ENCODE measurements around the gene BMP8A.
"Not testable (repeated sequence)": the region's sequence is repeated elsewhere in the genome, so short reads cannot be mapped to it uniquely, and the experiment has no call there.

Gene BMP8A

DNA sequence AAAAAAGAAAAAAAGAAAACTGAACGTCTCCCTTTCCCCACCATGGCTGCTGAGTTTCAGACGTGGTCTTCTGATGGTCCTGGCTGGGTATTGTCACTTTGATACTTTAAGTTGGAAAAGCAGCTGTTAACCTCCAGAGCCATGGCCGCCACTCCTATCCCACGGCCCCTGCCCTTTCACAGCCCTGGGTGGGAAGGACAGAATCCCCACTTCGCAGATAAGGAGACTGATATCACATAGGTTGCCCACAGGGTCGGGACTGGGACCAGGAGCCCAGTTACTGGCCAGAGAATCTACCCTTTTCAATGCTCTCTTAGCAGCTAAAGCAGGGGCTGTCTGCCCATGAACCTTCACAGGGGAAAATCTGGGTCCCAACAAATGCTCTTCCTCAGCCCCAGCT lies 16.8 kb downstream of the BMP8A start:
- DNase-seq: no peak

DNA sequence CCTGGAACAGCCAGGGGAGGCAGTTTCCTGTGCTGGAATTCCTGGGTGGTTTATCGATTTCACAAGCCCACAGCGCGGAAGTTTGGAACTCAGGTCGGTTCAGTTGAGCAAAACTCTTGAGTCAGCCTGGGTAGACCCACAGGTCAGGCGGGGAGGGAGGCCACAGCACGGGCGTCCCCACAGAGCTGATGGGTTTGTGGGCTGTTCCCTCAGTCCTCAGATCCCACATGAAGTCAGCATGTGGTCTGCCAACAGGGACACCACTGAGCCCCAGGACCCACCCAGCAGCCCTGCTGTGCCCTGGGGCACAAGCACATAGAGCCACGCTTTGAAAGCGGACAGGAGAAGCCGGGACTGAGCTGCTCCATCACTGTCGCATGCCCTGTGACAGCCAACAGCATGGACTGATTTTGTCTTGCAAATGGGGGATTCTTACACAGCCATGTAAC lies 17.4 kb downstream of the BMP8A start:
- no peak for DNase-seq

DNA sequence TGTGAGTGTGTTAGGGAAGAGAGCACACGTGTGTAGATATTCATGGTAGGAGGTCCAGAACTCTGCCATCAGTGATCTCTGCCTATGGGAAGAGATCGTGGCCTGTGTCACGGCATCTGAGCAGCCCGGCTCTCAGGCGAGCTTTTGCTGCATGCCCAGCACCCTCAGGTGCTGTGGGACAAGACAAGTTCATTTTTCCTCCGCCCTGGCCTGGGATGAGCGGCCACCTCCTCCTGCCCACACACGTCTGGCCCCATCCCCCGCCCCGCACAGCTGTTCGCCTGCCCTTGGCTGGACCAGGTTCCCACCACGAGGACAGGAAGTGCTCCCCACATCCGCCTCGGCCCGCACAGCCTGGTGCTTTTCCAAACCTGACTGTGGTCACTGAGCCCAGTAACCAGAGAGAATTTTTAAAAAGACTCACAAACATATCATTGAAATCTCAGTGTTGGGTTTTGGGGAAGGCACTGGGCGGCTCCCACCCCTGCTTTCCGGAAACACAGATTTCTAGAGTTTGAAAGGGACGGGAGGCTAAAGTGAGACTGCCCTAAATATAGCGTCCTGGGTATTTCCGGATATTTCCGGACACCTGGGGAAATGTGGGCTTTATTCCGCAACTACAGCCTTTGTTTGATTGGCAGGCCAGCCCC lies 18.0 kb downstream of the BMP8A start:
- no peak for DNase-seq

- not testable (repeated sequence) for DNase-seq
These were observed 19.2 kb downstream of the BMP8A start for GRCh38 chr1:39510570-39511186.

DNA sequence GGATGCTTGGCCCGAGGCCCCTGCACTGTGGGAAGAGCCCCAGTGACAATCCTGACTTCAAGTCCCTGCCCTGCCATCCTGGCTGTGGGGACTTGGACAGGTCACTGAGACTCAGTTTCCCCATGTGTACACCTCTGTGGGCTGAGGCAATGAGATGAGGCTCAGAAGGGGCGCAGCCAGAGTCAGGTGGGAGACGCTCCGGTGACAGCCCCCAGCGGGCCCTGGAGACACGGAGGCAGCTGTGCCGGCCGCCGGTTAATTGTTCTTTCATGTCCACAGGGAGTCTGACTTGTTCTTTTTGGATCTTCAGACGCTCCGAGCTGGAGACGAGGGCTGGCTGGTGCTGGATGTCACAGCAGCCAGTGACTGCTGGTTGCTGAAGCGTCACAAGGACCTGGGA lies 20.0 kb downstream of the BMP8A start:
- DNase-seq: not testable (repeated sequence)

DNA sequence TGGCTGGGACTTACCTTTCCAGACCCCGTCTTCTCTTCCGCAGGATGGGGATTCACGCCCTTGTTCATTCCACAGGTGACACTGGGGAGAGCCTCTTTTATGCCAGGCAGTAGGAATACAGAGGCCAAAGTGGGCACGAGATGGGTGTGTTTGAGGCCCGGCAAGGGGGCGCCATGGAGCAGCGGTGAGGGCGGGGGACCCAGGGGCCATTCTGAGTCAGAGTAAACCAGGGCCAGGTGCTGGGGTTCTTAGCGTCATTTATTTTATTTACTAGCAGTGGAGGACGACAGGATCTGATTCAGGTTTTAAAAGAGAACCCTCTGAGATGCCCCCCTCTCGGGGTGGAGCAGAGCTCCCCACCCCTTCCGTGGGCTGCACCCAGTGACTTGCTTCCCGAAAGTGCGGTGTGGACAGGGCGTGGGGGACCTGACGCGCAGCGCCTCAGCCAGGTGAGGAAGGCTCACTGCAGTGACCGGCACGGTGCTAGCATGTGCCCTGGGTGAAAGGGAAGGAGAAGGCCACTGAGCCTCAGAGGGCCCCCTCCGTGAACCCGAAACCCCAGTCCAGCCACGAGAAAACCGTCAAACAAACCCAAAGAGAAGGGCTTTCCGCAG lies 20.9 kb downstream of the BMP8A start:
- DNase-seq: not testable (repeated sequence)

- not testable (repeated sequence) for DNase-seq
These were observed 23.3 kb downstream of the BMP8A start for GRCh38 chr1:39514710-39515124.

DNA sequence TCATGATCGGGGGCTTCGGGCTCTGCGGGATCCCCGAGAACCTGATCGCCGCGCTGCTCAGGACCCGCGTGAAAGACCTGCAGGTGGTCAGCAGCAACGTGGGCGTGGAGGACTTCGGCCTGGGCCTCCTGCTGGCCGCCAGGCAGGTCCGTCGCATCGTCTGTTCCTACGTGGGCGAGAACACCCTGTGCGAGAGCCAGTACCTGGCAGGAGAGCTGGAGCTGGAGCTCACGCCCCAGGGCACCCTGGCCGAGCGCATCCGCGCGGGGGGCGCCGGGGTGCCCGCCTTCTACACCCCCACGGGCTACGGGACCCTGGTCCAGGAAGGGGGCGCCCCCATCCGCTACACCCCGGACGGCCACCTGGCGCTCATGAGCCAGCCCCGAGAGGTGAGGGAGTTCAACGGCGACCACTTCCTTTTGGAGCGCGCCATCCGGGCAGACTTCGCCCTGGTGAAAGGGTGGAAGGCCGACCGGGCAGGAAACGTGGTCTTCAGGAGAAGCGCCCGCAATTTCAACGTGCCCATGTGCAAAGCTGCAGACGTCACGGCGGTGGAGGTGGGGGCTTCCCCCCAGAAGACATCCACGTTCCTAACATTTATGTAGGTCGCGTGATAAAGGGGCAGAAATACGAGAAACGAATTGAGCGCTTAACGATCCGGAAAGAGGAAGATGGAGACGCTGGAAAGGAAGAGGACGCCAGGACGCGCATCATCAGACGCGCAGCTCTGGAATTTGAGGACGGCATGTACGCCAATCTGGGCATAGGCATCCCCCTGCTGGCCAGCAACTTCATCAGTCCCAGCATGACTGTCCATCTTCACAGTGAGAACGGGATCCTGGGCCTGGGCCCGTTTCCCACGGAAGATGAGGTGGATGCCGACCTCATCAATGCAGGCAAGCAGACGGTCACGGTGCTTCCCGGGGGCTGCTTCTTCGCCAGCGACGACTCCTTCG lies 24.0 kb downstream of the BMP8A start:
- not testable (repeated sequence) for DNase-seq

DNA sequence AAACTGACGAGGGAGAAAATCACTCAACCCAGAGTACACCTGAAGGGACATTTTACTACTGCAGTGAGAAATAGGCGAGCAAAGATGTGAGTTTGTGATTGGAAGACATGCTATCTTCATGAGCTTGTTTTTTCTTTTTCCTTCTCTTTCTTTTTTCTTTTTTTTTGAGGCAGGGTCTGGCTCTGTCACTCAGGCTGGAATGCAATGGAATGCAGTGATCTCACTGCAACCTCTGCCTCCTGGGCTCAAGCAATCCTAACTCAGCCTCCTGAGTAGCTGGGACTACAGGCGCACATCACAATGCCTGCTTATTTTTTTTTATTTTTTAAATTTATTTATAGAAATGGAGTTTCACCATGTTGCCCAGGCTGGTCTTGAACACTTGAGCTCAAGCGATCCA lies 25.4 kb downstream of the BMP8A start:
- DNase-seq: not testable (repeated sequence)

DNA sequence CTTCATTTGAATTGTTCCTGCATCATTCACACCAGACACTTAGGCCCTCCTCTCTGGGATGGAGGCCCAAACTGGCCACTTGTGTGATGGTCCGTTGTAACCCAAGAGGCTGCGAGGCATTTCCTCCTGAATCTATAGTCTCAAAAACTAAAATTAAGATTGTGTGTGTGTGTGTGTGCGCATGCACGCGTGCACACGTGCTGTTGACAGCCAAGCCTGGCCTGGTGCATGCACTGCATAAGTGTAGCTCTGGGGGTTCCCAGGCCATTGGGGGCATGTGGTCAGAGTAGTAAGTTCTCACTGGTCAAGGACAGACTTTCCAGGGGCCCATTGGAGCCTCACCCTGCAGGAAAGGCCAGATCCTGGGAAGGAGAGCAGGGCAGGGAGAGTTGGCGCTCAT lies 26.5 kb downstream of the BMP8A start:
- not testable (repeated sequence) for DNase-seq

DNA sequence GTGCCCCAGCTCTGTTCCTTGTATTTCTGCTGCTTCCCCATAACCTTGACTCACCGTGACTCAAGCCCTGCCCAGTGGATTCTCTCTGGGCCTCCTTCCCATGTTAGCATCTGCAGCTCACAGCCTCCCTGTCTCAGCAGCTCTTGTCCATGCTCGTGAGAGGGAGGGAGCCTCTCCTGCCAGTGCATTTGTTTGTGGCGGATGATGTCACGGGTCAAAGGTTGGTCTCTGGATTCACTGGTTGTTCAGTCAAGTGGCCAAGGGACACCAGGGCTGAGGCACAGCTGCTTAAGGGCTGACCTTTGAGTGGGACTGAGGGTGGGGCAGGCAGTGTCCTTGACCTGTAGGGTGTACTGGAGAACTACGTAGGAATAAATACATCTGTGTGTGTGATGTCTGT lies 27.9 kb downstream of the BMP8A start:
- DNase-seq: not testable (repeated sequence)

DNA sequence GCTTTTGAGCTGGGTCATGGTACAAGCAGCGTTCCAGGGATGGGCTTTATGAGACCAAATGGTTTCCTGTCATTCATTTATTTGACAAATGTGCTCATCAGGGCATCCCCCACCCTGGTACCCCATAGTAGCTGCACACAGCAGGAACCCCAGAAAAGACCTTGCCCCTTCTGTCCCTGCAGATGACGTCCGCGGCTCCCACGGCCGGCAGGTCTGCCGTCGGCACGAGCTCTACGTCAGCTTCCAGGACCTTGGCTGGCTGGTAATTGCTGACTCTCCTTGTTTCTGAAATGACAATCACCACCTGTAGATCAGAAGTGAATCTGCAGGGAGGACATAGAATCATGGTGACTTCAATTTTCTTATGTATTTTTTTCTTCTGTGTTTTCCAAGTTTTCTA lies 30.8 kb downstream of the BMP8A start:
- DNase-seq: not testable (repeated sequence)

DNA sequence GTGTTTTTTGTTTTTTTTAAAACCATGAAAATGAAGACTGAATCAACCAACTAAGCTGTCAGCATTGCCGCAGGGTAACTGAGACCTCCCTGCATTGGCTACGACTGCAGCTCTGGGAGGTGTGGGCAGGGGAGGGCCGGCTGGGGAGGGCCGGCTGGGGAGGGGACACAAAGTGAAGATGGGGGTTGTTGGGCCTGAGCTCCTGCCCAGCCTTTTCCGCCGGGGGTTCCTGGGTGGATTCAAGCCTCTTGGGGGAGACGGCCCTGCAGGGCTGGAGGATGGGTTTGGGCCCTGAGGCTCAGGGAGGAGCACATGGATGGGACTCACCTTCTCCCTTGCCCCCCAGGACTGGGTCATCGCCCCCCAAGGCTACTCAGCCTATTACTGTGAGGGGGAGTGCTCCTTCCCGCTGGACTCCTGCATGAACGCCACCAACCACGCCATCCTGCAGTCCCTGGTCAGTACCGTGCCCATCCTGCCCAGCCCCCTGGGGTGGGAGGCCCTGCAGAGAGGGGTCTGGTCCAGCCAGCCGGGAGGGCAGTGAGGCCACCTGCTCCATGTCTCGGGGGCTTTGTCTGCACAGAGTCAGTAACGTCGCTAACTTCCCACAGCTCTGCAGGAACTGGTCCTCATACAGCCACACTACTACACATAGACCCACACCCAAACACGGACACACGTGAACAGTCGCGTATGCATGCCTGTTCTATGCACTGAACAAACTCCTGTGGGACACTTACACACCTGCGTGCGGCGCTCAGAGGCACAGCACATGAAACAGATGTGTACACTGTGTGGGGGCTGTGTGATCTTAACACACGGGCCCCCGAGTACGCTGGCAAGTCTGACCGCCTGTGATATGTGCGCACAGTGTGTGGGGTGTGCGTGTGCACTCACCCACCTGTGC lies 31.5 kb downstream of the BMP8A start:
- DNase-seq: no peak

DNA sequence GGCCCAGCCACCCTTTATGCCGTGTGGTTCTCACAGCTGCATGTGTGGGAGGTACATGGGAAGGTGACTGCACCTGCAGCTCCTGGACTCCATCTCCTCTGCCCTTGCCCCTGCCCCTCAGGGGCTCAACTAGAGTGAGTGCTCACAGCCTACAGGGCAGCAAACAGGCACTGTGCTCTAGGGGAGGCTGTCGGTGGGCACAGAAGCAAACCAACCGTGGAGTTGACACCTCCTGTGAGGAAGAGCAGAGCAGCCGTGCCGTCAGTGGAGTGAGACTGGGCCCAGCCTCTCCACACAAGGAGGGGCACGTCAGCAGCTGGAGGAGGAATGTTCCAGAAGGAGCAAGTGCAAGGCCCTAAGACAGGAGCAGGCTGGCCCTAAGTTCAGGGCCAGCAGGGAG lies 32.7 kb downstream of the BMP8A start:
- DNase-seq: no peak

DNA sequence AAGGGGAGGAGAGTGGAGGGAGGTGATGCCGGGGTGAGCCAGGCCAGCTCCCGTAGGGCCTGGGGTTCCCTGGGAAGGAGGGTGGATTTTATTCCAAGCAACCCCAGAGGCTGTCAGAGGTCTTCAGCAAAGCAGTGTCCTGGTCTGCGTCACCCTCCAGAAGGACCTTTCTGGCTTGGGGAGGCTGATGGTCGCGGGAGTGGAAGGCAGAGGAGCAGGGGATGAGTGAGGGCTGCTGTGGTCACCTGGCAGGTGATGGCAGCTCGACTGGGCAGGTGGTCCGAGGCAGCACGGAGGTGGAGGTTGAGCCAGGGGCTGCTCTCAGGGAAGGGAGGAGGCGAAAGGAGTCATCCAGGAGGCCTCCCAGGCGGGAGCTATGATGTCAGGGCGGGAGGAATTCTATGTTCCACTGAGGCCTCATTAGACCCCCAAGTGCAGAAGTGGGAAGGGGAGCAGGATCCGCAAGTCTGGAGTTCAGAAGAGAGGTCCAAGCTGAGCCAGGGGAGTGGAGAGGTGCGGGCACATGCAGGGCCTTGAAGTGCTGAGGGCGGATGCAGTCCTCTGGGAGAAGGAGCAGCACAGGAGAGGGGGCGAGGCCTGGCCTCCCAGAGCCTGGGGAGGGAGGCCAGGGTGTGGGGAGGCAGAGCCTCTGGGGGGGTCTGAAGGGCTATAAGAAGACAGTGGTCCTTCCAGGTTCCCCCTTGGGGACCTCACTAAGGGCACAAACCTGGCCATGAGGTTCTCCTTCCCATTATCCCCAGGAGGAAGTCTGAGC lies 33.3 kb downstream of the BMP8A start:
- DNase-seq: no peak

GRCh38 chr1:39525366-39526165 lies 34.1 kb downstream of the BMP8A start:
- DNase-seq: no peak

DNA sequence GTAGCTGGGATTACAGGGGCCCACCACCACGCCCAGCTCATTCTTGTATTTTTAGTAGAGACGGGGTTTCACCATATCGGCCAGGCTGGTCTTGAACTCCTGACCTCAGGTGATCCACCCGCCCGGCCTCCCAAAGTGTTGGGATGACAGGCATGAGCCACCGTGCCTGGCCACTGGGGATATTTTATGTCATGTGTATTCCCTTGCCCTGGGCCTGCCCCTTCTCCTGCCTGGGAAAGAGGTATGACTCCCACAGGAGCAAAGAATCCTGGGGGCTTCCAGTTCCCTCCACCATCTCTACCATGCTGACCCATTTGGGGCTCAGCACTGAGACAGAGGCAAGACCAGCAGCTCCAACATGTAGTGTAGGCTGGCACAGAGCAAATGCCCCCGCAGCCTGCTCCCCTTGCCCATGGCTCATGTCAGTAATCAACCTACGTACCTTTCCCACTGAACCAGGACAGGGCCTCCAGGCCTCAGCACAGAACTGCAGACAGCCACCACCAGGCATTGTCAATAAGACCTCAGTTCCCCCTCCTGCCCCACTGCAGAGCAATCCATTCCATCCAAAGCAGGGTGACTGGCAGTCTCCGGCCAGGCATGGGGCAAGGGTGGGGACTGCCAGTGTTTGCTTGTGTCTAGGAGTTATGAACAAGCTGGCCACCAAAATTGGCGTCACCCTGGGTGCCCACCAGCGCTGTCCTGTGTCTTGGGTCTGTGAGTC lies 35.2 kb downstream of the BMP8A start:
- DNase-seq: no peak

GRCh38 chr1:39527190-39527579 lies 35.7 kb downstream of the BMP8A start:
- DNase-seq: not testable (repeated sequence)

DNA sequence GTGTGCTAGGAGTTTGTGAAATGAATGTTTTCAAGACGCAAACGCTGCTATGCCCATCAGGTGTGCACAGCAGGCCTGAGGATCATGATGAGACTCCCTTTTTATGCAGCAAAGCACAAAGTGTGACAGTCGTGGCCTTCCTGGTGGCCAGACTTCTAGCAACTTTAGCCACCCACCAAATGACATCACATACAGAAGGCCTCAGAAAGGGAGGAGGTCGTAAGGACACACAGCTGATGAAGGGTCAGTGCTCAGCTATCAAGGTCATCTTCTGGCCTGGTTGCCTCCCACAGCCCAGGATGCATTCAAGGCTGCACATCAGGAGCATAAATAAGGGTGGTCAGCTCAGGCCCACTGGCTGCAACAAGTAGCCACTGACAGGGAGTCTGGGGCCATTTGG lies 36.6 kb downstream of the BMP8A start:
- DNase-seq: no peak

Measured in NCI-H1694 (cell line).